ENCODE results near the gene CA11. TPM values are rescaled to one million over a fixed set of nuclear protein-coding genes. Genes with fewer than 3 reads are reported as not detected.

CA11 gene
- total and polyA plus RNA-seq, 2 of the 8 experiments (the other 6 are each of a cell fraction or from before 2014, with no cell fraction given) = 51.7 to 71.4 TPM

DNA sequence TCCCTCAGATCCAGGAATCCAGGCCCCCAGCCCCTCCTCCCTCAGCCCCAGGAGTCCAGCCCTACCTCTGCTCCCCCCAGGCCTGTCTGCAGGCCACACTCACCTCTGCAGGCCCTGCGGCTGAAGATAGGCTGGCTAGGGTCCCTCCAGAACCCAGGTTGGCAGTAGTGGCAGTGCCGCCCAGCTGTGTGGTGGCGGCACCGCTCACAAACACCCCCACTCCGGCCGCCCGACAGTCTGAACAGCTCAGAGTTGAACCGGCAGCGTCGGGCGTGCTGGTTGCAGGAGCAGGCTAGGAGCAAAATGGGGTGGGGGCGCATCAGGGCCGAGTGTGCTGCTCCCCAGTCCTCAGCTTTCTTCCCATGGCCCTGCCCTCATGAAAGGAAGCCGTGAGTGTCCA, 18.5 kb upstream of the CA11 start:
- WGBS, 2 experiments (ENCODE audit: extremely low coverage in 1 of 2, insufficient coverage in 1 of 2, insufficient read length in 1 of 2, insufficient replicate concordance in 2 of 2, low coverage in 1 of 2, low lambda C conversion rate in 2 of 2, missing lambda C conversion rate in 1 of 2) = 84% methylated on average over 14 of the region's 14 CpGs; no CpG with 5 or more reads in 1 of the 2 experiments
- TF ChIP-seq RFX5 (IDR thresholded peaks at IDR 0.05; ENCODE audit: borderline replicate concordance, low read depth, low read length) = no peak
- no peak for TF ChIP-seq CHD2 (IDR thresholded peaks at IDR 0.05; ENCODE audit: low read length)
- H3K79me1 ChIP-seq (ENCODE audit: low read depth, low read length) = no peaks in the 10 kb centered on the region
- H3K23ac ChIP-seq (ENCODE audit: insufficient read length) = no peak overlapping the region
- peaks cover 0 to 1% of the 10 kb centered on the region in 2 experiments for H4K20me1 ChIP-seq (replicated peaks in 1 of 2; ENCODE audit: control insufficient read depth in 1 of 2, insufficient read depth in 2 of 2, low read length in 2 of 2)
- H3K27ac ChIP-seq (ENCODE audit: low read depth, low read length) = no peak overlapping the region
- H4K91ac ChIP-seq (replicated peaks; ENCODE audit: insufficient read length, low read length) = no peak overlapping the region
- no peaks in the 10 kb centered on the region; a peak in 1 of 4 replicates for H3K79me2 ChIP-seq (ENCODE audit: control insufficient read depth in 1 of 2, insufficient read depth in 2 of 2, low read length in 2 of 2)
- H4K5ac ChIP-seq (ENCODE audit: insufficient read length, low read depth, low read length) = peak overlapping the region; percentile 41
- ChIA-PET CTCF (ENCODE audit: partially characterized antibody) (interaction anchor here (0.7 to 5.4 kb wide), 7 partner anchors 11 to 178 kb away, joined by 3 to 32 read pairs (median 3); partner anchors contain the start of gene CA11), POLR2A (ENCODE audit: partially characterized antibody) (interaction anchor here (0.6 to 1.7 kb wide), 4 partner anchors 9 to 49 kb away, joined by 3 to 4 read pairs (median 4); partner anchors contain the start of gene NTN5)
- H2BK15ac ChIP-seq (ENCODE audit: low read length) = no peak overlapping the region
- no peak overlapping the region for H3K9ac ChIP-seq (replicated peaks in 1 of 4; ENCODE audit: extremely low read depth in 1 of 4, low read depth in 3 of 4, low read length in 3 of 4)
- FAIRE-seq = no peak
- H3K4ac ChIP-seq (replicated peaks; ENCODE audit: insufficient read length, low read depth, low read length) = no peak overlapping the region
- peaks cover 7% of the 10 kb centered on the region; the same call in 1 of the 2 replicates for H3K23me2 ChIP-seq (ENCODE audit: low read depth, low read length)
- H2BK20ac ChIP-seq (ENCODE audit: low read length) = no peak overlapping the region
- H3K4me3 ChIP-seq (ENCODE audit: extremely low read depth in 1 of 4, insufficient read depth in 2 of 4, low read depth in 3 of 4, low read length in 4 of 4) = no peak overlapping the region
- H4K8ac ChIP-seq (ENCODE audit: extremely low read depth, insufficient read depth, low read length) = no peak overlapping the region
- H2AFZ ChIP-seq (ENCODE audit: low read length) = no peak overlapping the region
- no peak overlapping the region for H2BK5ac ChIP-seq (ENCODE audit: low read depth, low read length)
- H2AK5ac ChIP-seq (ENCODE audit: low read depth, low read length) = no peak overlapping the region
- H3K27me3 ChIP-seq (replicated peaks in 1 of 4; ENCODE audit: control insufficient read depth in 3 of 4, extremely low read depth in 1 of 4, insufficient read depth in 3 of 4, low read length in 3 of 4) = no peaks in the 10 kb centered on the region; a peak in 1 of 7 replicates
- H2BK120ac ChIP-seq (replicated peaks; ENCODE audit: low read depth, low read length) = no peak overlapping the region
- H3K18ac ChIP-seq (ENCODE audit: extremely low read depth, low read length) = no peak overlapping the region; the same call in 1 of the 2 replicates
- no peak overlapping the region for H3K4me2 ChIP-seq (ENCODE audit: insufficient read depth in 1 of 2, low read depth in 2 of 2, low read length in 2 of 2)
- H3K56ac ChIP-seq (replicated peaks; ENCODE audit: insufficient read length, low read depth, low read length) = no peak overlapping the region
- no peaks in the 10 kb centered on the region for H3K36me3 ChIP-seq (ENCODE audit: control insufficient read depth in 2 of 4, insufficient read depth in 4 of 4, low read length in 3 of 4)
- peaks cover 0 to 1% of the 10 kb centered on the region in 2 experiments; a peak in 2 of 4 replicates for H3K9me3 ChIP-seq (ENCODE audit: insufficient read depth in 2 of 2, low read depth in 1 of 2, low read length in 1 of 2)
- no peak for DNase-seq (ENCODE audit: low read depth in 1 of 2, low spot score in 2 of 2)
- no peak overlapping the region for H3K14ac ChIP-seq (ENCODE audit: insufficient read length)
- no peak overlapping the region for H2BK12ac ChIP-seq (ENCODE audit: low read depth, low read length)
- H3K4me1 ChIP-seq (replicated peaks in 1 of 4; ENCODE audit: control insufficient read depth in 3 of 4, insufficient read depth in 4 of 4, low read length in 3 of 4) = 0 out of 7 replicates have a peak, but pooled peaks cover 0 to 3% (median 0%) of the 10 kb centered on the region in 4 experiments

Data from H1 (cell line).